GM18502 (cell line): ENCODE measurements around the gene RFXAP.

Experiments used
- ATAC-seq: cut with Tn5 transposase; IDR thresholded peaks from one replicate; pipeline ENCODE4 v1.9.1; 2021; ENCODE audit warnings: mild to moderate bottlenecking; ENCODE audit not compliant: unreplicated experiment, poor library complexity

RFXAP gene

GRCh38 chr13:36862722-36863121, 43.7 kb downstream of the RFXAP start:
- ATAC-seq: no peak

GRCh38 chr13:36865265-36865664, 46.2 kb downstream of the RFXAP start:
- ATAC-seq: no peak

GRCh38 chr13:36866232-36866631, 47.2 kb downstream of the RFXAP start:
- no peak for ATAC-seq

GRCh38 chr13:36870050-36870692, 51.1 kb downstream of the RFXAP start:
- ATAC-seq: no peak

GRCh38 chr13:36872621-36873020, 53.6 kb downstream of the RFXAP start:
- no peak for ATAC-seq

- ATAC-seq: no peak
These were observed 56.4 kb downstream of the RFXAP start for GRCh38 chr13:36875431-36875830.

GRCh38 chr13:36875961-36876360, 56.9 kb downstream of the RFXAP start:
- no peak for ATAC-seq
